Liver (tissue), 9 donors: ENCODE results near the gene INPP4B. TPM values are rescaled to one million over a fixed set of nuclear protein-coding genes. Genes with fewer than 3 reads are reported as not detected.

Source experiments
- DNase-seq: peaks from one replicate; pipeline ENCODE4 v3.0.0-alpha.2; 2017; ENCODE audit warnings: low spot score
- H3K27ac ChIP-seq, 2 donors: one replicate each; pipeline ENCODE4 v1.7.0; 2013; ENCODE audit warnings: inconsistent platforms in 2 of 2, low read length in 2 of 2, control low read depth in 1 of 2, low read depth in 1 of 2, mild to moderate bottlenecking in 1 of 2
- H3K27me3 ChIP-seq, 4 donors: one replicate each; pipeline versions ENCODE4 v1.6.1 to v1.7.0; 2013; ENCODE audit warnings: low read length in 3 of 4, inconsistent platforms in 1 of 4, mild to moderate bottlenecking in 1 of 4, moderate library complexity in 1 of 4; ENCODE audit not compliant: control insufficient read depth in 4 of 4, insufficient read depth in 4 of 4
- H3K36me3 ChIP-seq, 4 donors: one replicate each; pipeline versions ENCODE4 v1.6.1 to v1.7.0; 2013; ENCODE audit warnings: low read length in 3 of 4, mild to moderate bottlenecking in 3 of 4, low read depth in 1 of 4, moderate library complexity in 1 of 4; ENCODE audit not compliant: control insufficient read depth in 4 of 4, insufficient read depth in 3 of 4
- H3K4me1 ChIP-seq, 4 donors: one replicate each; pipeline versions ENCODE4 v1.6.1 to v1.7.0; 2013; ENCODE audit warnings: low read length in 3 of 4, mild to moderate bottlenecking in 3 of 4, moderate library complexity in 1 of 4; ENCODE audit not compliant: control insufficient read depth in 4 of 4, insufficient read depth in 4 of 4
- H3K4me3 ChIP-seq, 3 donors: one replicate each; pipeline versions ENCODE4 v1.6.1 to v1.7.0; 2013; ENCODE audit warnings: low read length in 3 of 3, control low read depth in 1 of 3, low read depth in 1 of 3, mild to moderate bottlenecking in 1 of 3
- H3K9ac ChIP-seq, 2 donors: one replicate each; pipeline ENCODE4 v1.7.0; 2013; ENCODE audit warnings: low read length in 2 of 2, mild to moderate bottlenecking in 2 of 2, moderate library complexity in 2 of 2, control low read depth in 1 of 2, low read depth in 1 of 2
- H3K9me3 ChIP-seq, 4 donors: one replicate each; pipeline versions ENCODE4 v1.6.1 to v1.7.0; 2013; ENCODE audit warnings: low read length in 3 of 4; ENCODE audit not compliant: control insufficient read depth in 4 of 4
- ATF3 ChIP-seq: IDR thresholded peaks from 2 replicates; pipeline ENCODE4 v1.6.1; 2016; ENCODE audit warnings: antibody characterized with exemption
- CTCF ChIP-seq: fragments of 150-350 bp; IDR thresholded peaks from 2 replicates; pipeline ENCODE4 v1.5.1; 2017; ENCODE audit warnings: improper control_type of control experiment, low read depth, low read length; ENCODE audit not compliant: missing input control
- EGR1 ChIP-seq, 2 donors: IDR thresholded peaks; 2 replicates each; pipeline ENCODE4 v1.6.1; 2016 to 2018; ENCODE audit warnings: antibody characterized with exemption in 2 of 2, low read depth in 2 of 2
- FOXA1 ChIP-seq: IDR thresholded peaks from 2 replicates; pipeline ENCODE4 v1.6.1; 2016; ENCODE audit warnings: antibody characterized with exemption
- FOXA2 ChIP-seq: IDR thresholded peaks from 2 replicates; pipeline ENCODE4 v1.6.1; 2016; ENCODE audit warnings: antibody characterized with exemption
- GABPA ChIP-seq, 2 donors: IDR thresholded peaks in 1 of 2; conservative IDR thresholded peaks in 1 of 2; 2 replicates each; pipeline ENCODE4 v1.6.1; 2016; ENCODE audit warnings: antibody characterized with exemption in 2 of 2, mild to moderate bottlenecking in 1 of 2, moderate library complexity in 1 of 2
- HNF4A ChIP-seq, 2 donors: conservative IDR thresholded peaks; 2 replicates each; pipeline ENCODE4 v1.6.1; 2016; ENCODE audit warnings: antibody characterized with exemption in 2 of 2, mild to moderate bottlenecking in 2 of 2
- HNF4G ChIP-seq: IDR thresholded peaks from 2 replicates; pipeline ENCODE4 v1.6.1; 2016; ENCODE audit warnings: antibody characterized with exemption
- JUND ChIP-seq, 2 donors: IDR thresholded peaks; 2 replicates each; pipeline ENCODE4 v1.6.1; 2016; ENCODE audit warnings: antibody characterized with exemption in 2 of 2
- MAX ChIP-seq: IDR thresholded peaks from 2 replicates; pipeline ENCODE4 v1.6.1; 2016; ENCODE audit warnings: antibody characterized with exemption
- NR2F2 ChIP-seq: IDR thresholded peaks from 2 replicates; pipeline ENCODE4 v1.6.1; 2016; ENCODE audit warnings: antibody characterized with exemption
- RAD21 ChIP-seq, 2 donors: IDR thresholded peaks; 2 replicates each; pipeline ENCODE4 v1.6.1; 2016; ENCODE audit warnings: antibody characterized with exemption in 2 of 2, mild to moderate bottlenecking in 2 of 2
- REST ChIP-seq: IDR thresholded peaks from 2 replicates; pipeline ENCODE4 v1.6.1; 2016; ENCODE audit warnings: antibody characterized with exemption, mild to moderate bottlenecking
- RXRA ChIP-seq, 2 donors: IDR thresholded peaks; 2 replicates each; pipeline ENCODE4 v1.6.1; 2017 to 2018; ENCODE audit warnings: antibody characterized with exemption in 2 of 2, mild to moderate bottlenecking in 1 of 2
- SP1 ChIP-seq: IDR thresholded peaks from 2 replicates; pipeline ENCODE4 v1.6.1; 2018; ENCODE audit warnings: antibody characterized with exemption, mild to moderate bottlenecking
- TAF1 ChIP-seq: conservative IDR thresholded peaks from 2 replicates; pipeline ENCODE4 v1.6.1; 2016; ENCODE audit warnings: antibody characterized with exemption, mild to moderate bottlenecking
- YY1 ChIP-seq: IDR thresholded peaks from 2 replicates; pipeline ENCODE4 v1.6.1; 2016; ENCODE audit warnings: antibody characterized with exemption, mild to moderate bottlenecking
- ZBTB33 ChIP-seq: IDR thresholded peaks from 2 replicates; pipeline ENCODE4 v1.6.1; 2016; ENCODE audit warnings: antibody characterized with exemption
- WGBS: extraction: QIAGEN DNeasy Blood & Tissue Kit; methylation state at CpG from one replicate; pipeline ENCODE4 v1.1.7; 2013; 5-methylcytosine and 5-hydroxymethylcytosine counted together
- polyA plus RNA-seq, 2 donors: library from polyadenylated mRNA; stranded (reverse) in 1 of 2; unstranded in 1 of 2; fragments of 200-250 nt in 1 of 2; fragments of >200 nt in 1 of 2; fragmentation: Nextera tagmentation in 1 of 2; extraction: Ambion mirVana in 1 of 2; gene quantifications; one replicate each; pipeline versions ENCODE4 v1.2.1 to v1.2.3, GENCODE V29; 2013 to 2015
- total RNA-seq, 2 donors: library from RNA; depleted of rRNA; stranded (reverse); fragments of >200 nt; gene quantifications; one replicate each; pipeline ENCODE4 v1.2.3, GENCODE V29; 2014
- donor health status: healthy.
- donor health status: healthy.
- donor health status: healthy.
- donor health status: healthy.
- donor health status: healthy.

Gene INPP4B
- total and polyA plus RNA-seq, 4 donors: 0.43 to 2.8 (median 1.6) TPM

- Histone ChIP-seq H3K9me3 (no peaks in the 10 kb centered on the region), H3K36me3 (no peaks in the 10 kb centered on the region), H3K27me3 (peaks cover 0 to 2% (median 0%) of the 10 kb centered on the region in 4 donors), H3K9ac (no peak overlapping the region), H3K4me3 (no peak overlapping the region), H3K27ac (no peak overlapping the region), H3K4me1 (peaks cover 0 to 3% (median 0%) of the 10 kb centered on the region in 4 donors)
- DNase-seq: no peak
- no peak for TF ChIP-seq FOXA2
- no peak for TF ChIP-seq JUND (IDR thresholded peaks at IDR 0.05)
- TF ChIP-seq TAF1: no peak
- TF ChIP-seq REST: no peak
- TF ChIP-seq EGR1 (IDR thresholded peaks at IDR 0.05; ENCODE audit: low read depth in 2 of 2): no peak
- TF ChIP-seq HNF4A (conservative IDR thresholded peaks at IDR 0.05): no peak
- no peak for TF ChIP-seq ZBTB33
- no peak for TF ChIP-seq FOXA1
- no peak for TF ChIP-seq YY1
- no peak for TF ChIP-seq NR2F2
- no peak for TF ChIP-seq SP1
- TF ChIP-seq GABPA (IDR thresholded peaks at IDR 0.05 in 1 of 2, conservative IDR thresholded peaks at IDR 0.05 in 1 of 2): no peak
- TF ChIP-seq MAX: no peak
- TF ChIP-seq RXRA (IDR thresholded peaks at IDR 0.05): no peak
- no peak for TF ChIP-seq HNF4G
- TF ChIP-seq CTCF: no peak
- TF ChIP-seq RAD21 (IDR thresholded peaks at IDR 0.05): no peak
- no peak for TF ChIP-seq ATF3
- 89% methylated on average over 2 of the region's 2 CpGs for WGBS
Observed at GRCh38 chr4:142407596-142407995, 438.5 kb downstream of the INPP4B start.
